Epidermal melanocyte (primary cell): ENCODE data around the gene CDR2.
"Not testable (repeated sequence)": the region's sequence is repeated elsewhere in the genome, so short reads cannot be mapped to it uniquely, and the experiment has no call there.

Experiments used
- DNase-seq: peaks from one replicate; pipeline ENCODE4 v3.0.0; 2011; ENCODE audit warnings: low spot score; ENCODE audit not compliant: insufficient read length

CDR2 gene

GRCh38 chr16:22352723-22353122 lies 21.7 kb downstream of the CDR2 start:
- no peak for DNase-seq

- DNase-seq = no peak
Measured at GRCh38 chr16:22352140-22352539, 22.3 kb downstream of the CDR2 start.

- not testable (repeated sequence) for DNase-seq
Measured at GRCh38 chr16:22351017-22351416, 23.4 kb downstream of the CDR2 start.

GRCh38 chr16:22348291-22348690 lies 26.1 kb downstream of the CDR2 start:
- no peak for DNase-seq

- no peak for DNase-seq
Measured at GRCh38 chr16:22347100-22347820, 27.2 kb downstream of the CDR2 start.

GRCh38 chr16:22346483-22346882 lies 27.9 kb downstream of the CDR2 start:
- no peak for DNase-seq

GRCh38 chr16:22342082-22342481 lies 32.3 kb downstream of the CDR2 start:
- DNase-seq = no peak

- no peak for DNase-seq
Measured at GRCh38 chr16:22340945-22341344, 33.5 kb downstream of the CDR2 start.

GRCh38 chr16:22337849-22338635 lies 36.4 kb downstream of the CDR2 start:
- no peak for DNase-seq

GRCh38 chr16:22337045-22337444 lies 37.4 kb downstream of the CDR2 start:
- DNase-seq = no peak

GRCh38 chr16:22336581-22336980 lies 37.8 kb downstream of the CDR2 start:
- DNase-seq = no peak

- DNase-seq = no peak
Measured at GRCh38 chr16:22335668-22336246, 38.7 kb downstream of the CDR2 start.

GRCh38 chr16:22333457-22333994 lies 40.9 kb downstream of the CDR2 start:
- DNase-seq = no peak

GRCh38 chr16:22330326-22330725 lies 44.1 kb downstream of the CDR2 start:
- no peak for DNase-seq

GRCh38 chr16:22329199-22329695 lies 45.2 kb downstream of the CDR2 start:
- no peak for DNase-seq

- DNase-seq = no peak
Measured at GRCh38 chr16:22328081-22328725, 46.2 kb downstream of the CDR2 start.

GRCh38 chr16:22327446-22327775 lies 47.0 kb downstream of the CDR2 start:
- DNase-seq = no peak

GRCh38 chr16:22326771-22327445 lies 47.5 kb downstream of the CDR2 start:
- DNase-seq = no peak

GRCh38 chr16:22326369-22326652 lies 48.1 kb downstream of the CDR2 start:
- DNase-seq = no peak

GRCh38 chr16:22325598-22326368 lies 48.6 kb downstream of the CDR2 start:
- DNase-seq = no peak
